ENCODE data around the gene ADH5. TPM values are rescaled to one million over a fixed set of nuclear protein-coding genes. Genes with fewer than 3 reads are reported as not detected.
"Not testable (repeated sequence)": the region's sequence is repeated elsewhere in the genome, so short reads cannot be mapped to it uniquely, and the experiment has no call there.

The ADH5 gene
- total RNA-seq, 4 donors from 2014 or later, result 126 to 227 (median 161) TPM

GRCh38 chr4:99084595-99084994 lies 4.0 kb downstream of the ADH5 start:
- no peak for ATAC-seq (ENCODE audit: low FRiP score)
- TF ChIP-seq, protein P1, sequence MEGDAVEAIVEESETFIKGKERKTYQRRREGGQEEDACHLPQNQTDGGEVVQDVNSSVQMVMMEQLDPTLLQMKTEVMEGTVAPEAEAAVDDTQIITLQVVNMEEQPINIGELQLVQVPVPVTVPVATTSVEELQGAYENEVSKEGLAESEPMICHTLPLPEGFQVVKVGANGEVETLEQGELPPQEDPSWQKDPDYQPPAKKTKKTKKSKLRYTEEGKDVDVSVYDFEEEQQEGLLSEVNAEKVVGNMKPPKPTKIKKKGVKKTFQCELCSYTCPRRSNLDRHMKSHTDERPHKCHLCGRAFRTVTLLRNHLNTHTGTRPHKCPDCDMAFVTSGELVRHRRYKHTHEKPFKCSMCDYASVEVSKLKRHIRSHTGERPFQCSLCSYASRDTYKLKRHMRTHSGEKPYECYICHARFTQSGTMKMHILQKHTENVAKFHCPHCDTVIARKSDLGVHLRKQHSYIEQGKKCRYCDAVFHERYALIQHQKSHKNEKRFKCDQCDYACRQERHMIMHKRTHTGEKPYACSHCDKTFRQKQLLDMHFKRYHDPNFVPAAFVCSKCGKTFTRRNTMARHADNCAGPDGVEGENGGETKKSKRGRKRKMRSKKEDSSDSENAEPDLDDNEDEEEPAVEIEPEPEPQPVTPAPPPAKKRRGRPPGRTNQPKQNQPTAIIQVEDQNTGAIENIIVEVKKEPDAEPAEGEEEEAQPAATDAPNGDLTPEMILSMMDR (IDR thresholded peaks at IDR 0.05), result no peak
- DNase-seq (ENCODE audit: low spot score), result no peak

DNA sequence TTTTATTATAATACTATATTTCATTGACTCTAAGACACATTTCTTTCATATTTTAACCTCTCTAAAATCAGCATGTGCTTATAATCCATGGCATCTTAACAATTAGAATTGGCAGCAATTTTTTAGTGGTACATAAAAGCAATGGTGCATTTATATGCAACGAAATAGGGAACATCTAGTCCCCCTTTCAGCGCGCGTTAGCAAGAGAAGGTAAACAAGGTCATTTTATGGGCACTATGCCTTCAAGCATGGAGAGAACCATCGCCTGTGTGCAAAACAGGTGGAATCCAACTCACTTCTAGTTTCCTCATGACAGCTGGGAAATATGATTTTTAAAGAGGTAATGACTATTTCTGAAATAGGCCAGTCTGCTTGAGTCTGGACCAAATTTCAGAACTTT lies 6.4 kb downstream of the ADH5 start:
- TF ChIP-seq, protein P1 (IDR thresholded peaks at IDR 0.05), result no peak
- ATAC-seq (ENCODE audit: low FRiP score), result no peak
- DNase-seq (ENCODE audit: low spot score), result no peak

- not testable (repeated sequence) for DNase-seq (ENCODE audit: low spot score); ATAC-seq (ENCODE audit: low FRiP score)
Measured at GRCh38 chr4:99080869-99081268, 7.7 kb downstream of the ADH5 start.

DNA sequence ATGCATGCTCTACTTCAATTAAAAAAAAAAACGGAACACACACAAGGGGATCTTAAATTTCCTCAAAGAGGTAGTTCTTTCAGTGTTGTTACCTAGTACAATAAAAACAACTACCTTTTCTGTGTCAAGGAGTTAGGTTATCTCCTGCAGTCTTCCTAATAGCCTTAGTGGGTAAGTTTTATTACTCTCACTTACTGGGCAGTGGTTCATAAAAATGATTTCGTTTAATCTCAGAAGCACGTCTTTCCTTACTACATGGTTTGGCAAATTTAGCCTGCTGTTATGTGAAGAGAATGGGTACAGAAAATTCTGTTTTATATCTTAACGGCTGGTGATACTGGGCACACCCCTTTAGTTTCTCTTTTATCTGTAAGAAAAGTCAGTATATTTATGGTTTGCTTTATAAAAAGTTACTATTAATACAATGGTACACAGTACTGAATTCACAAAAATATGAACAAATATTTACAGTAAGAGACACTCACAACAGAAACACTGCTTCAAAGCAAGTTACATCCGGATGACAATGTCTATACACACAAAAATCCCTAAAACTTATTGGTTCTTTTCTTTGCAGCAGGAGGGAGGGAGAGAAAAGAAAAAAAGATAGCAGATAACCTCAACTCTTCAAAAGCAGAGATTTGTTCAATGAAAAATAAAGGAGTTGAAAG lies 8.8 kb downstream of the ADH5 start:
- ATAC-seq (ENCODE audit: low FRiP score) (no peak), DNase-seq (ENCODE audit: low spot score) (no peak)
- TF ChIP-seq, protein P1 (IDR thresholded peaks at IDR 0.05), result no peak

DNA sequence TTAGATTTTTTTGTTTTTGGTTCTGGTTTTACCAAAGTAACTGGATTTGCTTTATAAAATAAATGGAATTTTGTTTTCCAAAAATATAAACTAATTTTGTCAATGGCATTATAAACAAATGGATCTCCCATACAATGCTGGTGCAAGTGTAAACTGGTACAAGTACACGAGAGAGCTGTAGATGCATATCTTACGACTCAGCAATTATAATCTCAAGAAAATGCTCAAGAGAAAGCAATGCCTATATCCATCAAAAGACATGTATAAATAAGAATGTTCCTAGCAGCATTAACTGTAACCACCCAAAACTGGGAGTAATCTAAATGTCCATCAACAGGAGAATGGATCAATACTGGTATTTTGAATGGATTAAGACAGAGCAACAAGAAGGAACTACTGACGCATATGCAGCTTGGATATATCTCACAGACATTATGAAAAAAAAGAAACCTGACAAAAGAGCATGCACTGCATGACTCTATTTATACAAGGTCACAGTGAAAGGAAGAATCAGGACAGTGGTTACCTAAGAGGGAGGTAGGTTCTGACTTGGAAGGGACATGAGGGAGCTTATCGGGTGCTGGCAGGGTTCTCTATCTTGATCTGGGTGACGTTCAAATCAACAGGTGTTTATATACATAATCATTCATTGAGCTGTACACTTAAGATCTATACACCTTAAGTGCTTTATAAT lies 9.5 kb downstream of the ADH5 start:
- no peak for DNase-seq (ENCODE audit: low spot score)
- ATAC-seq (ENCODE audit: low FRiP score), result no peak
- TF ChIP-seq, protein P1 (IDR thresholded peaks at IDR 0.05), result no peak

GRCh38 chr4:99078336-99078735 lies 10.3 kb downstream of the ADH5 start:
- TF ChIP-seq, protein P1 (IDR thresholded peaks at IDR 0.05), result no peak
- no peak for DNase-seq (ENCODE audit: low spot score)
- ATAC-seq (ENCODE audit: low FRiP score), result no peak

GRCh38 chr4:99077177-99077576 lies 11.4 kb downstream of the ADH5 start:
- DNase-seq (ENCODE audit: low spot score) (no peak), ATAC-seq (ENCODE audit: low FRiP score) (no peak)
- TF ChIP-seq, protein P1 (IDR thresholded peaks at IDR 0.05), result no peak

Measured in omental fat pad (tissue), 4 donors.